NK-92 (cell line): Measurements from ENCODE around the gene ZDHHC11B.

ENCODE experiments used
- DNase-seq: peaks from one replicate; lab custom pipeline; 2025; ENCODE audit not compliant: unreplicated experiment; lab: John Stamatoyannopoulos, UW

Gene ZDHHC11B

GRCh38 chr5:675111-675870 is 109.2 kb downstream of the ZDHHC11B start:
- DNase-seq, result no peak

GRCh38 chr5:674630-675011 is 109.9 kb downstream of the ZDHHC11B start:
- DNase-seq, result no peak

GRCh38 chr5:673831-674629 is 110.5 kb downstream of the ZDHHC11B start:
- DNase-seq, result no peak

GRCh38 chr5:673161-673830 is 111.2 kb downstream of the ZDHHC11B start:
- no peak for DNase-seq

- no peak for DNase-seq
Observed at GRCh38 chr5:672329-673160, 112.0 kb downstream of the ZDHHC11B start.

- no peak for DNase-seq
Observed at GRCh38 chr5:671459-672328, 112.8 kb downstream of the ZDHHC11B start.

GRCh38 chr5:670396-671270 is 113.9 kb downstream of the ZDHHC11B start:
- no peak for DNase-seq

GRCh38 chr5:669842-670395 is 114.6 kb downstream of the ZDHHC11B start:
- no peak for DNase-seq

GRCh38 chr5:669111-669841 is 115.3 kb downstream of the ZDHHC11B start:
- DNase-seq, result no peak

GRCh38 chr5:668283-668995 is 116.1 kb downstream of the ZDHHC11B start:
- no peak for DNase-seq

- DNase-seq, result no peak
Observed at GRCh38 chr5:666816-667498, 117.6 kb downstream of the ZDHHC11B start.

GRCh38 chr5:665956-666711 is 118.4 kb downstream of the ZDHHC11B start:
- DNase-seq, result no peak

GRCh38 chr5:665541-665955 is 119.0 kb downstream of the ZDHHC11B start:
- no peak for DNase-seq

GRCh38 chr5:664994-665360 is 119.6 kb downstream of the ZDHHC11B start:
- DNase-seq, result no peak

GRCh38 chr5:664343-664993 is 120.1 kb downstream of the ZDHHC11B start:
- no peak for DNase-seq
